Endothelial cell of umbilical vein (primary cell): ENCODE data around the gene GPR155. TPM values are rescaled to one million over a fixed set of nuclear protein-coding genes. Genes with fewer than 3 reads are reported as not detected.

Experiments
- BruUV-seq: library from RNA; stranded (reverse); fragments of 400-500 nt; replicated peaks from 2 replicates; lab custom pipeline; 2021; lab: Mats Ljungman, UMichigan
- CTCF ChIA-PET: fragments of 300-600, 350-600 bp; sonication (Branson Sonifier 250); formaldehyde crosslinking; loops from one replicate; lab custom pipeline; 2021; ENCODE audit warnings: antibody characterized with exemption, inconsistent platforms; lab: Charles Lee
- POLR2A ChIA-PET: fragments of 300-600, 350-600 bp; sonication (Branson Sonifier 250); formaldehyde crosslinking; loops from one replicate; lab custom pipeline; 2021; ENCODE audit warnings: antibody characterized with exemption, inconsistent platforms; lab: Charles Lee
- DNase-seq: peaks from one replicate; pipeline ENCODE4 v3.0.0-alpha.2; 2011; ENCODE audit warnings: low read depth, low spot score
- FAIRE-seq: peaks from 2 replicates; lab custom pipeline; 2011; peaks lifted over from hg19 to GRCh38; lab: Jason Lieb, UNC
- H2AFZ ChIP-seq: 2 replicates; pipeline ENCODE4 v1.6.0; 2012; ENCODE audit warnings: low read depth, low read length, control low read depth, inconsistent platforms
- H3K27ac ChIP-seq: 2 replicates; pipeline ENCODE4 v1.5.1; 2011; ENCODE audit warnings: low read depth, mild to moderate bottlenecking, control low read depth, low read length, moderate library complexity; ENCODE audit not compliant: insufficient read depth
- H3K27me3 ChIP-seq, 2 experiments: 2 replicates each; pipeline versions ENCODE4 v1.6.0 to v1.6.1; 2011; ENCODE audit warnings: low read length in 2 of 2, mixed read lengths in 1 of 2; ENCODE audit not compliant: control insufficient read depth in 2 of 2, insufficient read depth in 2 of 2
- H3K36me3 ChIP-seq, 2 experiments: 2 replicates in 1 of 2; 3 replicates in 1 of 2; pipeline ENCODE4 v1.5.1; 2011; ENCODE audit warnings: low read length in 2 of 2, mild to moderate bottlenecking in 1 of 2, moderate library complexity in 1 of 2; ENCODE audit not compliant: control insufficient read depth in 2 of 2, insufficient read depth in 2 of 2; ENCODE audit errors: extremely low read depth in 1 of 2
- H3K4me1 ChIP-seq: 3 replicates; pipeline ENCODE4 v1.5.1; 2011; ENCODE audit warnings: mild to moderate bottlenecking, low read length; ENCODE audit not compliant: control insufficient read depth, insufficient read depth; ENCODE audit errors: extremely low read depth
- H3K4me2 ChIP-seq: 2 replicates; pipeline ENCODE4 v1.6.1; 2011; ENCODE audit warnings: low read length, control low read depth, mixed read lengths; ENCODE audit not compliant: insufficient read depth
- H3K4me3 ChIP-seq, 3 experiments: fragments of 200-600 bp in 1 of 3; sonication (generic), shearing (Covaris generic) in 1 of 3; replicated peaks in 1 of 3; 2 replicates each; pipeline ENCODE4 v1.5.1; 2011 to 2016; ENCODE audit warnings: control low read depth in 3 of 3, low read length in 3 of 3, mild to moderate bottlenecking in 2 of 3, inconsistent platforms in 1 of 3, low read depth in 1 of 3, moderate library complexity in 1 of 3; ENCODE audit not compliant: insufficient read depth in 1 of 3
- H3K79me2 ChIP-seq: 2 replicates; pipeline ENCODE4 v1.6.0; 2012; ENCODE audit warnings: low read length, inconsistent platforms; ENCODE audit not compliant: control insufficient read depth, insufficient read depth
- H3K9ac ChIP-seq: replicated peaks from 2 replicates; pipeline ENCODE3; 2011; ENCODE audit warnings: low read length, control low read depth; ENCODE audit not compliant: insufficient read depth; ENCODE audit errors: extremely low read depth
- H3K9me1 ChIP-seq: replicated peaks from 3 replicates; pipeline ENCODE4 v1.6.0; 2011; ENCODE audit warnings: mild to moderate bottlenecking, low read length; ENCODE audit not compliant: control insufficient read depth, insufficient read depth; ENCODE audit errors: extremely low read depth
- H3K9me3 ChIP-seq: replicated peaks from 2 replicates; pipeline ENCODE4 v1.5.1; 2012; ENCODE audit warnings: low read length, inconsistent platforms; ENCODE audit not compliant: control insufficient read depth, insufficient read depth
- H4K20me1 ChIP-seq: replicated peaks from 2 replicates; pipeline ENCODE3; 2011; ENCODE audit warnings: mild to moderate bottlenecking, low read length; ENCODE audit not compliant: control insufficient read depth, insufficient read depth; ENCODE audit errors: extremely low read depth
- EZH2 ChIP-seq: IDR thresholded peaks from 2 replicates; pipeline ENCODE4 v1.6.1; 2012; ENCODE audit warnings: borderline replicate concordance, low read depth, mild to moderate bottlenecking, moderate library complexity, low read length, inconsistent platforms; ENCODE audit not compliant: severe bottlenecking
- FOS ChIP-seq: IDR thresholded peaks from 2 replicates; pipeline ENCODE4 v1.6.1; 2011; ENCODE audit warnings: mild to moderate bottlenecking, low read length, moderate library complexity, borderline replicate concordance; ENCODE audit not compliant: insufficient read depth
- GATA2 ChIP-seq: IDR thresholded peaks from 2 replicates; pipeline ENCODE4 v1.7.0; 2011; ENCODE audit warnings: low read depth, mild to moderate bottlenecking, moderate library complexity, mixed read lengths, low read length; ENCODE audit not compliant: insufficient read length, insufficient read depth
- JUN ChIP-seq: IDR thresholded peaks from 2 replicates; pipeline ENCODE4 v1.6.1; 2011; ENCODE audit warnings: borderline replicate concordance, low read depth; ENCODE audit not compliant: insufficient read length, insufficient read depth
- MAX ChIP-seq: IDR thresholded peaks from 2 replicates; pipeline ENCODE4 v1.6.1; 2011; ENCODE audit not compliant: insufficient read depth, insufficient read length
- MYC ChIP-seq: IDR thresholded peaks from one replicate; pipeline ENCODE4 v1.6.1; 2011; ENCODE audit warnings: mild to moderate bottlenecking, low read depth, low read length
- POLR2AphosphoS5 ChIP-seq: IDR thresholded peaks from 2 replicates; pipeline ENCODE4 v1.6.1; 2012; ENCODE audit warnings: low read depth, mild to moderate bottlenecking, control low read depth, low read length, moderate library complexity; ENCODE audit not compliant: insufficient read depth
- dilution Hi-C: fragments of 300-500 bp; cut with MboI; formaldehyde crosslinking; loops from one replicate; pipeline ENCODE4 v1.15.0; 2019; ENCODE audit warnings: low sequenced_read_pairs; ENCODE audit not compliant: extremely low pct_ligation_motif_present
- intact Hi-C: fragments of 100-400 bp; cut with micrococcal nuclease; formaldehyde crosslinking; loops from one replicate; pipeline ENCODE4 v1.10.0; 2022
- polyA plus RNA-seq, 4 experiments: library from polyadenylated mRNA; depleted of rRNA in 3 of 4; stranded (reverse) in 3 of 4; unstranded in 1 of 4; fragments of >200 nt; gene quantifications; 2 replicates each; pipeline versions ENCODE4 v1.2.1 to v1.2.3, GENCODE V29; 2011 to 2012; ENCODE audit warnings: missing spikeins in 1 of 4
- total RNA-seq: library from RNA; stranded (reverse); gene quantifications from 2 replicates; pipeline ENCODE4 v1.2.3, GENCODE V29; 2021
- TF ChIP-seq, protein P1 (sequence below), 2 donors: IDR thresholded peaks; 1 replicate in 1 of 2; 2 replicates in 1 of 2; pipeline ENCODE4 v1.5.1; 2011; ENCODE audit warnings: low read length in 2 of 2, mild to moderate bottlenecking in 2 of 2, moderate library complexity in 2 of 2, control low read depth in 1 of 2, inconsistent platforms in 1 of 2, low read depth in 1 of 2; ENCODE audit not compliant: insufficient read depth in 1 of 2; ENCODE audit errors: extremely low read depth in 1 of 2

GPR155 gene
- total and polyA plus RNA-seq, 2 donors (not counting 3 experiments of a cell fraction or from before 2014, with no cell fraction given): 0.62 to 1.7 TPM

DNA sequence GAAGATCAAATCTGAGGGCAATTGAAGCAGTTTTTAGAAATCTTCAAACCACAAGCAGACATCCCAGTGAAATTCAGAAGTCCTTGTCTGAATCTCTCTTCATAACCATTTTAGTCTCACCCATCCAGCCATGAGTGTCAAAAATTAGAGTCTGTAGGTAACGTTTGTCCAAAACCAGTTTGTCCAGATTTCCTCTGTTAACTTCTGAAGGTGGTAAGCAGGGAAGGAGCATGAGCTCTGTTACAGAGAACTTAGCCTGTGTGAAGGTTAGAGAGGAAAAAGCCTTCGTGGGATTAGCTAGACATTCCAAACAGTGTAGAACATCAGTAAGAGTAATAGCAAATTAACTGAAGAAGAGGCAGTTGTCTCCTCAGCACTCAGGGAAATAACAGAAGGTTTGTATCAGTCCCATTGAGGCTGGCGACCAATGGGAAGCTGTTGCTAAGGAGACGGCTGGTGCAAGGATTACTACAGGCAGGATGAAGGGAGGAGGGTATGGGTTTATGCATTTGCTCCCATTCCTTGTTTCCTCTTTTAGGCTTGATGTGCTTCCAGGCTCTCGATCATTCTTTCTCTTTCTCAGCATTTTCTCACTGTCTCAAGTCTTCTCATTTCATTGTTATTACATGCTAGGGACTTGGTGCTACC is 8.7 kb upstream of the GPR155 start:
- FAIRE-seq (no peak), DNase-seq (no peak)
- POLR2A ChIA-PET: no interaction called here
- no peaks in the 10 kb centered on the region for H3K79me2 ChIP-seq
- peaks cover 4% of the 10 kb centered on the region in 2 experiments for H3K27me3 ChIP-seq
- TF ChIP-seq MAX (no peak), FOS (no peak), GATA2 (no peak), POLR2AphosphoS5 (no peak), MYC (no peak), JUN (no peak), EZH2 (no peak)
- TF ChIP-seq, protein P1, sequence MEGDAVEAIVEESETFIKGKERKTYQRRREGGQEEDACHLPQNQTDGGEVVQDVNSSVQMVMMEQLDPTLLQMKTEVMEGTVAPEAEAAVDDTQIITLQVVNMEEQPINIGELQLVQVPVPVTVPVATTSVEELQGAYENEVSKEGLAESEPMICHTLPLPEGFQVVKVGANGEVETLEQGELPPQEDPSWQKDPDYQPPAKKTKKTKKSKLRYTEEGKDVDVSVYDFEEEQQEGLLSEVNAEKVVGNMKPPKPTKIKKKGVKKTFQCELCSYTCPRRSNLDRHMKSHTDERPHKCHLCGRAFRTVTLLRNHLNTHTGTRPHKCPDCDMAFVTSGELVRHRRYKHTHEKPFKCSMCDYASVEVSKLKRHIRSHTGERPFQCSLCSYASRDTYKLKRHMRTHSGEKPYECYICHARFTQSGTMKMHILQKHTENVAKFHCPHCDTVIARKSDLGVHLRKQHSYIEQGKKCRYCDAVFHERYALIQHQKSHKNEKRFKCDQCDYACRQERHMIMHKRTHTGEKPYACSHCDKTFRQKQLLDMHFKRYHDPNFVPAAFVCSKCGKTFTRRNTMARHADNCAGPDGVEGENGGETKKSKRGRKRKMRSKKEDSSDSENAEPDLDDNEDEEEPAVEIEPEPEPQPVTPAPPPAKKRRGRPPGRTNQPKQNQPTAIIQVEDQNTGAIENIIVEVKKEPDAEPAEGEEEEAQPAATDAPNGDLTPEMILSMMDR (IDR thresholded peaks at IDR 0.05; ENCODE audit: extremely low read depth in 1 of 2, insufficient read depth in 1 of 2, low read depth in 1 of 2, low read length in 2 of 2): no peak
- H3K4me3 ChIP-seq: no peak overlapping the region
- intact Hi-C loops: no loop called here
- CTCF ChIA-PET: interaction anchor here (1.6 to 2.2 kb wide), 3 partner anchors 8 to 108 kb away, joined by 3 to 5 read pairs (median 4); no protein-coding TSS in a partner anchor
- dilution Hi-C loops: no loop called here
- no peaks in the 10 kb centered on the region for H4K20me1 ChIP-seq
- H3K9me3 ChIP-seq: no peaks in the 10 kb centered on the region
- H3K9ac ChIP-seq: no peak overlapping the region
- H3K27ac ChIP-seq: no peak overlapping the region
- no peaks in the 10 kb centered on the region for H3K9me1 ChIP-seq
- no TSS peak for BruUV-seq
- no peak overlapping the region for H2AFZ ChIP-seq
- H3K36me3 ChIP-seq: no peaks in the 10 kb centered on the region
- H3K4me1 ChIP-seq: no peaks in the 10 kb centered on the region
- H3K4me2 ChIP-seq: no peak overlapping the region
